Spleen (tissue), 3 donors: ENCODE measurements around the gene KCNJ4.

Experiments
- POLR2A ChIP-seq, 3 donors: fragments of 450-650 bp; IDR thresholded peaks; one replicate each; pipeline ENCODE4 v1.5.1; 2017; ENCODE audit warnings: antibody characterized with exemption in 3 of 3, mild to moderate bottlenecking in 1 of 3
- POLR2AphosphoS5 ChIP-seq, 3 donors: sonication (generic); formaldehyde crosslinking; IDR thresholded peaks; one replicate each; pipeline ENCODE4 v1.5.1; 2017; ENCODE audit warnings: antibody characterized with exemption in 3 of 3

DNA sequence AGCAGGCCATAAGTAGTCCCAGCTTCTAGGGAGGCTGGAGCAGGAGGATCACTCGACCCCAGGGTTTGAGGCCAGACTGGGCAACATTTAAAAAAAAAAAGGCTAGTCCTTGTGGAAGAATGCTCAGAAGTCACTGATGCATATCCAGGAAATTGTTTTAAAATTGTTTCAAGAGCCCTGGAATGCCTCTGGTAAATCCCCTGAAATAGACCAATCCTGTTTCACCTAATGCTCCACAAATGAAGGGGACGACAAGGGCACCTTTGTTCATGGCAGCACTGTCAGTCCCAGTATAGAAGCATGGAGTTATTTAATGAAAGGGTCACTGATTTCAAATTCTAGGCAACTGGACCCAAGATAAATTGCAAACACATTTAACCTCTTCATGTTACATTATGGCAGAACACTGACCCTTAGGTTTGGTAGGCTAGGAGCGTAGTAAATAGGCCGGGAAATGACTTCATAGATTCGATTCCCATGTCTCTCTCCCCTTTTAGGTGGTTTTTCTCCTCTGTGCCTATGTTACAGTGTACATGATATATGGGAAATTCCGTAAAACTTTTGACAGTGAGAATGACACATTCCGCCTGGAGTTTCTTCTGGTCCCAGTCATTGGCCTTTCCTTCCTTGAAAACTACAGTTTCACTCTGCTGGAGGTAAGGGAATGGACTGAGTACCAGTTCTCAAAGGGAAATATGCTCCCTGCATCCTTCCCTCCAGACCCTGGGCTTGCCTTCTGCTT, 24.3 kb upstream of the KCNJ4 start:
- no peak for TF ChIP-seq POLR2A (IDR thresholded peaks at IDR 0.05)
- TF ChIP-seq POLR2AphosphoS5 (IDR thresholded peaks at IDR 0.05) = no peak
